GM20000 (cell line): ENCODE data around the gene USH2A.

ENCODE experiments used
- DNase-seq: peaks from one replicate; pipeline ENCODE4 v3.0.0; 2012; ENCODE audit warnings: low spot score
- TF ChIP-seq, protein P1 (sequence below): IDR thresholded peaks from 2 replicates; pipeline ENCODE4 v1.5.1; 2012; ENCODE audit warnings: mild to moderate bottlenecking, control low read depth; ENCODE audit errors: extremely low read depth, missing control alignments

Gene USH2A

DNA sequence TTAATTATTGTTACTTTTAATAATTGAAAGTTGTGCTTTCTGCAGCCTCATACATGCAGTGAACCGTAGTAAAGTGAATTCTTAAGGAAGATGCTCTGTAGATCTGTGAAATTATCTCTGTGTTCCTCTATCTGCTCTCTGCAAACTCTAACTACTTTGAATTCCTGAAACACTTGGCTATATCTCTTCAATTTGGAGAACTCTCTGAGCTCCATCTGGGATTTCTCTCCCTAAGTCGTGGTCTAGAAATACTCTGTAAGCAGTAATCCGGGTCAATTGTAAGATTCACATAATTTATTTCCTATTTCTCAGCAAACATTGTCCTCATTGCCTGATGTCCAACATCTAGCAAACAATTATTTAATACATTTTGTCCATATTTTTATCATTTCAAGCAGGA, 164.9 kb downstream of the USH2A start:
- TF ChIP-seq, protein P1, sequence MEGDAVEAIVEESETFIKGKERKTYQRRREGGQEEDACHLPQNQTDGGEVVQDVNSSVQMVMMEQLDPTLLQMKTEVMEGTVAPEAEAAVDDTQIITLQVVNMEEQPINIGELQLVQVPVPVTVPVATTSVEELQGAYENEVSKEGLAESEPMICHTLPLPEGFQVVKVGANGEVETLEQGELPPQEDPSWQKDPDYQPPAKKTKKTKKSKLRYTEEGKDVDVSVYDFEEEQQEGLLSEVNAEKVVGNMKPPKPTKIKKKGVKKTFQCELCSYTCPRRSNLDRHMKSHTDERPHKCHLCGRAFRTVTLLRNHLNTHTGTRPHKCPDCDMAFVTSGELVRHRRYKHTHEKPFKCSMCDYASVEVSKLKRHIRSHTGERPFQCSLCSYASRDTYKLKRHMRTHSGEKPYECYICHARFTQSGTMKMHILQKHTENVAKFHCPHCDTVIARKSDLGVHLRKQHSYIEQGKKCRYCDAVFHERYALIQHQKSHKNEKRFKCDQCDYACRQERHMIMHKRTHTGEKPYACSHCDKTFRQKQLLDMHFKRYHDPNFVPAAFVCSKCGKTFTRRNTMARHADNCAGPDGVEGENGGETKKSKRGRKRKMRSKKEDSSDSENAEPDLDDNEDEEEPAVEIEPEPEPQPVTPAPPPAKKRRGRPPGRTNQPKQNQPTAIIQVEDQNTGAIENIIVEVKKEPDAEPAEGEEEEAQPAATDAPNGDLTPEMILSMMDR, result no peak
- no peak for DNase-seq

DNA sequence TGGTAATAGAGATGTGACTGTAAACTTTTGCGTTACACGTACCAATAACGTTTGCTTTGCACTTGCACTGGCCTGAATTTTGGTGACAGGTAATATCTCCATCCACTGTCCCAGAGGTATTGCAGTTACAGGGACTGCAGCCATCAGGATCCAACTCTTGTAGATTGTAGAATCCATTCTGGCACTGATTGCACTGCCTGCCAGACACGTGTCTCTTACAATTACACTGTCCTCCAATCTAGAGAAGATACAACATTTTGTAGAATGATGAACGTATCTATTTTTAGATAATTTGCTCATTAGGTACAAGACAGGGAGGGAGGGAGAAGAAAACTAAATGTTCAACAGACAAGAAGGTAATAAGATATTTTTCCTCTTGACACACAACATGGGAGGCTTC, 172.4 kb downstream of the USH2A start:
- no peak for DNase-seq
- TF ChIP-seq, protein P1, result no peak

DNA sequence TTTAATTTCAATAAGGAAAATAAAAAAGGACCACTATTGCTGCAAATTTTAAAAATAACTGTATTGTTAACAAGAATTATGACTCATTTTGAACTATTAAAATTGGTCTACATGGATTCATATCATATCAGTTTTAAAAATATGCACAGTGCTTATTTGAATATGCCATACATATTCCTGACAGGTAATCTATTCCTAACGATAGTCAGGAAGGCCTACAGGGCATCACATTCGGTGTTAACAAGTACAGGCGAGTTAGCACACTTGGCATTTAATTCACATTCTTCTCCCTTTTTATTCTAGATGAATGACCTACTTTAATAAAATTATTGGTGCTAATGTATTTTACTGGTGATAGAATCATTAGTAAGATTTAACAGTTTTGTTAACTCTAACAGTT, 174.6 kb downstream of the USH2A start:
- DNase-seq, result no peak
- TF ChIP-seq, protein P1, result no peak

DNA sequence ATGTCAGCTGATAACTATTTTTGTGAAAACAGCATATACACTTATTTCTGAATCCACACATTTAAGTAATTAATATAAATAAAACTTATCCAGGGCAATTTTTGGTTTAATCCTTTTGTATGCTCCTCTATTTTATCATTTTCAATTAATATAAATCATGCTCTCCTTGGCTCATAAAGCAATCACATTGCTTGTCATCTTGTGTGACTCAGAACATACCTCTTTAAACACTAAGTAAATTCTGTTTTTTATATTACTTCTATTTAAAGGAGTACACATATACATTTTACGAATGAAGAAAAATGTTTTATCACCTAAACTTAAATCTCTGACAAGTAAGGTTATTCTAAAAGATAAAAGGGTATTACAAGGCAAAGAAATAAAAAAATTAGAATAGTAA, 175.3 kb downstream of the USH2A start:
- TF ChIP-seq, protein P1, result no peak
- no peak for DNase-seq

DNA sequence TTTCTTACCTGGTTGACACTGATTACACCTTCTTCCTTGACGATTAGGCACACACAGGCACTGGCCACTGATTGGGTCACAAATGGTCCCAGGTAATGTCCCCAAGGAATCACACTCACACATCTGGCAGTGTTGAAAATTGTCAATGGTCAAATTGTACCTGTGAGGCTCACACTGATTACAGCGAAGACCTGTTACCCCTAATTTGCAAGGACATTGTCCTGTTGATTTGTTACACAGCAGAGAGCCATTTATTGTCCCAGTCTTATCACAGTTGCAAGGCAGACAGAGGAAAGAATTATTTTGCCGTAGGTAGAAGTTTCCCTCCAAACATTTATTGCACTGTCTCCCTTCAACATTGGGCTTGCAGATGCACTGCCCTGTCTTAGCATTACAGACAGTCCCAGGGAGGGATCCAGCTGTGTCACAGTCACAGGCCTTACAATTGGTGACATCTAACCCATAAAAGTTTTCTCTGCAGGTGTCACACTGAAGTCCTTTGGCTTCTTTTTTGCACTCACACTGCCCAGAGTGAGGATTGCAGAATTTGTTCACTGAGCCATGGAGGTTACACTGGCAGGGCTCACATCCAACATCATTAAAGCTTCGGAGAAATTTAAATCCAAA, 176.6 kb downstream of the USH2A start:
- no peak for DNase-seq
- TF ChIP-seq, protein P1, result no peak

DNA sequence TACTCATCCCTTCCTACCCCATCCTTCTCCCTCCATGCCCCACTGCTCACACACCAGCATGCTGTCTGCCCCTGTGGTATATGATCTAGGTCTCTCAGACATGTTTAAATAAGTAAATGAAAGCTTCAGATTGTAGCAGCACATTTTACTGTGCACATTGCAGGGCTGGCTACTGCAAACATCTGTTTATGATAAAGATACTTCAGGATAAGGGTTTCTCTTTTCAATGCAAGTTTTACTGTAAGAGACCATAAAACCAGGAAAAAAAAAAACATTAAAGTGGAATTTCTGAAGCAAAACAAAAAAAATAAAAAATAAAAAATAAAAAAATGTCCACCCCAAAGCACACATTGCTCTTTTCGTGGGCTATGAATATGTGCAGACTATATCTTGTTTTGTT, 184.4 kb downstream of the USH2A start:
- TF ChIP-seq, protein P1, result no peak
- no peak for DNase-seq

DNA sequence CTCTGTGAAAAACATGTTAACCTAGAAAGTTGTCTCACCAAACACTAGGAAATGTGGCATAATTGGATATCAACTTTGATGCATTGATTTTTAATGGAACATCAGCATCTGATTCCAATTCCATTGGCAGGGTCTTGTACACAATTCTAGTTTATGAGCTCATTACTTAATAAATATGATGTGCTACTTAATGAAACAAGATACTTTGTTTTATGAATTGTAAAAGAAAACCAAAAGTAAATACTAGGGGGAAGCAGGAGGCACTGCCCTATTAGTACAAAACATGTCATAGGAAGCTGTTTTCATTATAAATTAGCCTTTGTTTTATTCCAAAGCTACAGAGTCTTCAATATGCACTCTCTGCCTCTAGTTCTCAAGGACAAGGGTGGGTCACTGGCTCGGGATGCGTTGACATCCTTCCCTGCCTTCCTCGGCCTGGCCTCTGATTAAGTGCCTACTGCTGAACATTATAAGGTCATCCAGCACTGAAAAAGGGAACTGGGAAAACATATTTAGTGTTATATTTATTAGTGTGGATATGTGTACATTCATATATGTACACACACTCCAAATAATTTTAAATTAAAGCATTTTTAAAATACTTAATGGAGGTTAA, 185.2 kb downstream of the USH2A start:
- TF ChIP-seq, protein P1, result no peak
- DNase-seq, result no peak
